Kidney (tissue), 14 donors: ENCODE data around the gene RCBTB2. TPM values are rescaled to one million over a fixed set of nuclear protein-coding genes. Genes with fewer than 3 reads are reported as not detected.

Experiments used
- DNase-seq, 5 donors: peaks; one replicate each; pipeline ENCODE4 v3.0.0-alpha.2; 2013 to 2020
- FAIRE-seq: peaks from 2 replicates; lab custom pipeline; 2012; peaks lifted over from hg19 to GRCh38; lab: Jason Lieb, UNC
- H3K27ac ChIP-seq, 2 donors: one replicate each; pipeline ENCODE4 v1.7.0; 2013; ENCODE audit warnings: low read depth in 2 of 2, low read length in 2 of 2, inconsistent platforms in 1 of 2
- H3K27me3 ChIP-seq: one replicate; pipeline ENCODE4 v1.7.1; 2013; ENCODE audit warnings: low read length, inconsistent platforms; ENCODE audit not compliant: control insufficient read depth, insufficient read depth
- H3K36me3 ChIP-seq, 3 donors: one replicate each; pipeline versions ENCODE4 v1.7.0 to v1.7.1; 2013; ENCODE audit warnings: low read length in 3 of 3, control low read depth in 1 of 3, inconsistent platforms in 1 of 3; ENCODE audit not compliant: insufficient read depth in 3 of 3, control insufficient read depth in 2 of 3
- H3K4me1 ChIP-seq, 3 donors: one replicate each; pipeline versions ENCODE4 v1.7.0 to v1.7.1; 2013; ENCODE audit warnings: low read length in 3 of 3, inconsistent platforms in 1 of 3, low read depth in 1 of 3; ENCODE audit not compliant: control insufficient read depth in 2 of 3, insufficient read depth in 2 of 3
- H3K4me3 ChIP-seq, 3 donors: one replicate each; pipeline versions ENCODE4 v1.7.0 to v1.8.1; 2013; ENCODE audit warnings: low read length in 3 of 3, control low read depth in 1 of 3, inconsistent platforms in 1 of 3
- H3K9ac ChIP-seq, 3 donors: one replicate each; pipeline versions ENCODE4 v1.7.0 to v1.7.1; 2013; ENCODE audit warnings: low read length in 3 of 3, control low read depth in 1 of 3, inconsistent platforms in 1 of 3
- H3K9me3 ChIP-seq, 3 donors: one replicate each; pipeline versions ENCODE4 v1.7.0 to v1.7.1; 2013; ENCODE audit warnings: low read length in 3 of 3, control low read depth in 1 of 3, inconsistent platforms in 1 of 3; ENCODE audit not compliant: control insufficient read depth in 2 of 3, insufficient read depth in 1 of 3
- CTCF ChIP-seq: IDR thresholded peaks from 3 replicates; pipeline ENCODE4 v1.5.1; 2012; ENCODE audit warnings: mild to moderate bottlenecking, moderate library complexity, borderline replicate concordance; ENCODE audit not compliant: insufficient read depth; ENCODE audit errors: extremely low read depth
- intact Hi-C: fragments of 100-400 bp; cut with DNase I; formaldehyde crosslinking; loops from one replicate; pipeline ENCODE4 v1.11.1; 2022
- polyA plus RNA-seq: library from polyadenylated mRNA; stranded (reverse); fragments of 350-450 nt; fragmentation: Illumina TruSeq; extraction: RNeasy Lipid Tissue Mini Kit (QIAGEN cat#74804); gene quantifications from one replicate; pipeline ENCODE4 v1.2.3, GENCODE V29; 2014; ENCODE audit warnings: low read depth, low replicate concordance; ENCODE audit not compliant: insufficient read depth
- total RNA-seq: library from RNA; stranded (reverse); fragmentation: NEBNext Ultra II Directional; extraction: Animal tissue kit (Norgen Biotek cat#: 25700); gene quantifications from one replicate; pipeline ENCODE4 v1.2.1, GENCODE V29; 2021
- donor health status: control.
- donor health status: control.
- donor health status: control.
- donor health status: control.
- donor health status: control.
- donor health status: DM: yes; HTN: yes; CAD: no.
- donor health status: Normal renal cell carcinoma (clear cell type).

RCBTB2 gene
- total and polyA plus RNA-seq, 2 donors from 2014 or later: 17.0 to 19.6 TPM

- H3K27me3 ChIP-seq: no peaks in the 10 kb centered on the region
- H3K27ac ChIP-seq: no peak overlapping the region
- FAIRE-seq: no peak
- TF ChIP-seq CTCF: no peak
- intact Hi-C loops: no loop called here
- no peak overlapping the region for H3K4me3 ChIP-seq
- no peak for DNase-seq
- H3K9me3 ChIP-seq: no peaks in the 10 kb centered on the region
- no peak overlapping the region for H3K9ac ChIP-seq
- peaks cover 0 to 4% (median 0%) of the 10 kb centered on the region in 3 donors for H3K4me1 ChIP-seq
- peaks cover 0 to 15% (median 2%) of the 10 kb centered on the region in 3 donors for H3K36me3 ChIP-seq
Measured at GRCh38 chr13:48500652-48501197, 32.2 kb downstream of the RCBTB2 start.

GRCh38 chr13:48497669-48498068 lies 35.2 kb downstream of the RCBTB2 start:
- Histone ChIP-seq H3K9ac (no peak overlapping the region), H3K27me3 (no peaks in the 10 kb centered on the region), H3K4me3 (no peak overlapping the region), H3K4me1 (no peaks in the 10 kb centered on the region), H3K27ac (no peak overlapping the region), H3K36me3 (peaks cover 0 to 15% (median 2%) of the 10 kb centered on the region in 3 donors), H3K9me3 (no peaks in the 10 kb centered on the region)
- DNase-seq (no peak), FAIRE-seq (no peak)
- intact Hi-C loops: no loop called here
- TF ChIP-seq CTCF: no peak

GRCh38 chr13:48496271-48497161 lies 36.4 kb downstream of the RCBTB2 start:
- TF ChIP-seq CTCF: no peak

More at GRCh38 chr13:48496271-48497161, 36.4 kb downstream of the RCBTB2 start:
- intact Hi-C loops: no loop called here
- H3K9ac ChIP-seq: no peak overlapping the region
- H3K27me3 ChIP-seq: no peaks in the 10 kb centered on the region
- H3K4me1 ChIP-seq: no peaks in the 10 kb centered on the region
- H3K27ac ChIP-seq: no peak overlapping the region
- no peaks in the 10 kb centered on the region for H3K9me3 ChIP-seq
- FAIRE-seq (no peak), DNase-seq (peak in 2 of 5 donors; percentile 28 to 30)
- H3K4me3 ChIP-seq: no peak overlapping the region
- H3K36me3 ChIP-seq: peaks cover 0 to 13% (median 2%) of the 10 kb centered on the region in 3 donors
